Measurements from ENCODE around the gene KBTBD6.

KBTBD6 gene

DNA sequence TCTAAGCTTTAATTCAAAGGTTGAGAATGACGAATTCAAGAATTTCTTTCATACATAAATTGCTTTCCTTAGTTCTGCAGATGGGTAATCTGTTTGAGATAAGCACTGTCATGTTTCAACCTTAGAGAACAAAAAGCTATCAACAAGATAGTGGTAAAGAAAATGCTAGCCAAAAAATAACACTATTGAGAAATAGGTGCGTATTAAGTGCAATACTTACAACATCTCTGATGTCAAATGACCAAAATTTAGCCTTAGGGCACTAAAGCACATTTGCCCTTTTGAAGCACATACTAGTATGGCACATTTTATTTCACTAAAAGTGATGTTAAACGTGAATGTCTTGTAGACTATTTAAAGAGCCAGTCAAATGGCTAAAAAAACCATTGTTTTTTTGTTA, 4.9 kb downstream of the KBTBD6 start:
- TF ChIP-seq, protein P1, sequence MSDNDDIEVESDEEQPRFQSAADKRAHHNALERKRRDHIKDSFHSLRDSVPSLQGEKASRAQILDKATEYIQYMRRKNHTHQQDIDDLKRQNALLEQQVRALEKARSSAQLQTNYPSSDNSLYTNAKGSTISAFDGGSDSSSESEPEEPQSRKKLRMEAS (IDR thresholded peaks at IDR 0.05; ENCODE audit: low read depth, low read length): no peak
- TF ChIP-seq MYC (IDR thresholded peaks at IDR 0.05; ENCODE audit: low read depth, low read length): no peak
- TF ChIP-seq, protein P2, sequence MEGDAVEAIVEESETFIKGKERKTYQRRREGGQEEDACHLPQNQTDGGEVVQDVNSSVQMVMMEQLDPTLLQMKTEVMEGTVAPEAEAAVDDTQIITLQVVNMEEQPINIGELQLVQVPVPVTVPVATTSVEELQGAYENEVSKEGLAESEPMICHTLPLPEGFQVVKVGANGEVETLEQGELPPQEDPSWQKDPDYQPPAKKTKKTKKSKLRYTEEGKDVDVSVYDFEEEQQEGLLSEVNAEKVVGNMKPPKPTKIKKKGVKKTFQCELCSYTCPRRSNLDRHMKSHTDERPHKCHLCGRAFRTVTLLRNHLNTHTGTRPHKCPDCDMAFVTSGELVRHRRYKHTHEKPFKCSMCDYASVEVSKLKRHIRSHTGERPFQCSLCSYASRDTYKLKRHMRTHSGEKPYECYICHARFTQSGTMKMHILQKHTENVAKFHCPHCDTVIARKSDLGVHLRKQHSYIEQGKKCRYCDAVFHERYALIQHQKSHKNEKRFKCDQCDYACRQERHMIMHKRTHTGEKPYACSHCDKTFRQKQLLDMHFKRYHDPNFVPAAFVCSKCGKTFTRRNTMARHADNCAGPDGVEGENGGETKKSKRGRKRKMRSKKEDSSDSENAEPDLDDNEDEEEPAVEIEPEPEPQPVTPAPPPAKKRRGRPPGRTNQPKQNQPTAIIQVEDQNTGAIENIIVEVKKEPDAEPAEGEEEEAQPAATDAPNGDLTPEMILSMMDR (IDR thresholded peaks at IDR 0.05; ENCODE audit: low read depth, low read length): no peak
- no peak for TF ChIP-seq POLR2A (IDR thresholded peaks at IDR 0.05; ENCODE audit: extremely low read depth, insufficient read length)
- DNase-seq (ENCODE audit: low read depth): no peak
- H3K4me3 ChIP-seq (ENCODE audit: low read depth, low read length): peak overlapping the region; percentile 72

DNA sequence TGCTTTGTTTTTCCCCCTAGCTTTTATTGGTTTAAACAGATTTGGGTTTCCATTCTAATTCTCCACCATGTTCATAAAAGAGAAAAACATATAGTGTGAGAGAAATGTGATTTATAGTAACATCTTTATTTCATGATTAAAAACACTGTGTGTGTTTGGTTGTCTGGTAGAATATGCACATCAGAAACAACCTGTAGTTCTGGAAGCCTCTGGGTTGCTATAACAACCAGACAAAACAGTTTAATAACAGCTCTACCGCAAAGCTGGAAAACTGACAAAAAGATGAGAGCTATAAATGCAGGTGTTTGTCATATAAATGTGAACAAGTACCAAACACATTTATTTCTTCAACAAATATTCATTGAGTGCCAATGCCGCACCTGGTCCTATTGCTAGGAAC, 9.8 kb downstream of the KBTBD6 start:
- TF ChIP-seq, protein P1 (IDR thresholded peaks at IDR 0.05; ENCODE audit: low read depth, low read length): no peak
- no peak for DNase-seq (ENCODE audit: low read depth)
- no peak overlapping the region for H3K4me3 ChIP-seq (ENCODE audit: low read depth, low read length)

DNA sequence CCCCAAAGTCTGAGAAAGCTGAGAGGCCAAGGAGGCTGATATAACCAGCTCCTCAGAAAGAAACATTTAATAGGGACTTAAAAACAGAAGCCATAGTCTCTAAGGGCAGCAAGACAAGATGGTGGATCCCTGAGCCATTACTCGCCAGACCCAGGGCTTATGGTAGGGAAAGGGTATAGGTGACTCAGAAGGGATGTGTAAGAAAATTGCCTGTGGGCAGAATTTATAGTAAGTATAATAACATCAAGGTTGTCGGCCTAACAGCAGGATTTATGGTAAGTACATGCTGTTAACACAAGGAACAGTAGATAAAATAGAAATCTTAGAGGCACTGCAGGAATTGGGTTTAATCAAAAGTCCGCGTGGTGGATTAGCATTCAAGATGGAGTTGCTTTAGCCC, 14.7 kb downstream of the KBTBD6 start:
- no peak for TF ChIP-seq MYC (IDR thresholded peaks at IDR 0.05; ENCODE audit: low read depth, low read length)
- TF ChIP-seq, protein P2 (IDR thresholded peaks at IDR 0.05; ENCODE audit: low read depth, low read length): no peak
- TF ChIP-seq, protein P1 (IDR thresholded peaks at IDR 0.05; ENCODE audit: low read depth, low read length): no peak
- no peak for TF ChIP-seq POLR2A (IDR thresholded peaks at IDR 0.05; ENCODE audit: extremely low read depth, insufficient read length)
- DNase-seq (ENCODE audit: low read depth): no peak

DNA sequence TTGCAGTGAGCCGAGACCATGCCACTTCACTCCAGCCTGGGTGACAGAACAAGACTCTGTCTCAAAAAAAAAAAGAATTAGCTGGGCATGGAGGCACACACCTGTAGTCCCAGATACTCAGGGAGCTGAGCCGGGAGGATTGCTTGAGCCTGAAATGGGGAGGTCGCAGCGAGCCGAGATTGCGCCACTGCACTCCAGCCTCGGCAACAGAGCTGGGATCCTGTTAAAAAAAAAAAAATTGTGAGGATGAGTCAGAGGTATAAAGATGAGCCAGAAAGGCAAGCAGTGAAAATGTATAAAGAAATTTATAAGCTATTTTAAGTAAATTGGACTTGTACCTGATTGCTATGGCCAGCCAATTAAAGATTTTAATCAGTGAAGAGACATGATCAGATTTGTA, 21.1 kb downstream of the KBTBD6 start:
- H3K4me3 ChIP-seq (ENCODE audit: low read depth, low read length): no peak overlapping the region
- TF ChIP-seq, protein P2 (IDR thresholded peaks at IDR 0.05; ENCODE audit: low read depth, low read length): no peak
- TF ChIP-seq, protein P1 (IDR thresholded peaks at IDR 0.05; ENCODE audit: low read depth, low read length): no peak
- TF ChIP-seq POLR2A (IDR thresholded peaks at IDR 0.05; ENCODE audit: extremely low read depth, insufficient read length) (no peak), MYC (IDR thresholded peaks at IDR 0.05; ENCODE audit: low read depth, low read length) (no peak)

More for the DNA sequence above, 14.7 kb downstream of the KBTBD6 start:
- H3K4me3 ChIP-seq (ENCODE audit: low read depth, low read length): no peak overlapping the region

DNA sequence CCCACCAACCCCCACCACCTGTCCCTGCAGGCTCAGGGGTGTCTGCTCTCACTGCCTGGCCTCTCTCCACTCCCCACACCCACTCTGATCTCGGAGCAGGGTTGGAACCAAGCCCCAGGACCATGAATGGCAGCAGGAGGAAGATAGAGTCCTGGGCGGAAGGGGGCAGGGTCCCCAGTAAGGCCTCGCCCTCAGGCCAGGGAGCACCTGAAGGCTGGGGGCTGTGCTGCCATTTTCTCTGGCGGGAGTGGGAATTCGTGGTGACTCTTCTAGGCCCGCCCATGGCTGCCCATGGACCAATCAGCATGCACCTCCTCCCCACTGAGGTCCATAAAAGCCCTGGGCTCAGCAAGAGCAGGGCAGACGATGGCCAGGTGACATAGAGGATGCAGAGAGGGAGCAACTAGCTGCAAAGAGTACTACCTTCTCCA, 25.0 kb downstream of the KBTBD6 start:
- H3K4me3 ChIP-seq (ENCODE audit: low read depth, low read length): no peak overlapping the region
- no peak for DNase-seq (ENCODE audit: low read depth)
- TF ChIP-seq, protein P1 (IDR thresholded peaks at IDR 0.05; ENCODE audit: low read depth, low read length): no peak
- TF ChIP-seq, protein P2 (IDR thresholded peaks at IDR 0.05; ENCODE audit: low read depth, low read length): no peak
- no peak for TF ChIP-seq POLR2A (IDR thresholded peaks at IDR 0.05; ENCODE audit: extremely low read depth, insufficient read length)

More for the DNA sequence above, 21.1 kb downstream of the KBTBD6 start:
- no peak for DNase-seq (ENCODE audit: low read depth)

DNA sequence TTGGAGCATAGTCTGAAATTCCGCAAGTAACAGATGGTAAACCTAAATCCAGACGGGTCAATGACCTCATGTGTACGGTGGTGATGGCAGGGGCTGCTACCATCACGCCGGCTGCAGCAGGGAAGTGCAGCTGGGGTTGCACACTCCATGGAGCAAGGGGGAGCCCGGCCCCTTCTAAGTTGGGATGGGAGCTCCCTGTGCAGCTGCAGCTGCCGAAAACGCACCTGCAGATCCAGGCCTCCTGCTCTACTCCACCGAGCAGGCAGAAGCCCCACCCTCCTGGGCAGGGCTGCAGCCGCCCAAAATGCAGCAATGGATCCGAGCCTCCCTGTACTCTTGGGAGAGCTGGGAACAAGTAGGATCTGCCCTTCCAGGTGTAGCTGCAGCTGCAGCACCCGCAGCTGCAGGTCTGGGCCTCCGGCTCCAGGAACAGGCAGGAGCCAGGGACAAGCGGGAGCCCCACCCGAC, 25.5 kb downstream of the KBTBD6 start:
- no peak for TF ChIP-seq POLR2A (IDR thresholded peaks at IDR 0.05; ENCODE audit: extremely low read depth, insufficient read length)
- no peak for TF ChIP-seq MYC (IDR thresholded peaks at IDR 0.05; ENCODE audit: low read depth, low read length)
- TF ChIP-seq, protein P2 (IDR thresholded peaks at IDR 0.05; ENCODE audit: low read depth, low read length): no peak
- TF ChIP-seq, protein P1 (IDR thresholded peaks at IDR 0.05; ENCODE audit: low read depth, low read length): no peak
- DNase-seq (ENCODE audit: low read depth): no peak
- no peak overlapping the region for H3K4me3 ChIP-seq (ENCODE audit: low read depth, low read length)
